NOMO-1 treated with dmso at 0.1 percent for 144 hours (cell line): ENCODE measurements around the gene ODAD4.

Experiments used
- DNase-seq: peaks from one replicate; lab custom pipeline; 2025; ENCODE audit not compliant: unreplicated experiment; lab: John Stamatoyannopoulos, UW

The ODAD4 gene

DNA sequence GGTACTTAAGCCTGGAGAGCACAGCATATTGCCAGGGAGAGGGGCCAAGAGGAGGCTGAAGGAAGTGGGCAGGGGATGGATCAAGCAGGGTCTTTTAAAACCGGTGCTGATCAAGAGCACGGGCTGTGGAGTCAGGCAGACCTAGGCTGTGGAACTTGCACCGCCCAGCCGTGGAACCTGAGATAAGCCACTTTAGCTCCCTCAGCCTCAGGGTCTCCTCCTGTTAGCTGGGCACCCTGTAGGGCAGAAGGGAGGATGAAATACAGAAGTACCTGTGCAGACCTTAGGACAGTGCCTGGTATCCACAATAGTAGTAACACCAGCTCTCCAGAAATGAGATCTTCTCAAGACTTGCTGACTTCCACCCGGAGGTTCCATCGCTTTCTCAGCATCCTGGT is 9.3 kb downstream of the ODAD4 start:
- no peak for DNase-seq

DNA sequence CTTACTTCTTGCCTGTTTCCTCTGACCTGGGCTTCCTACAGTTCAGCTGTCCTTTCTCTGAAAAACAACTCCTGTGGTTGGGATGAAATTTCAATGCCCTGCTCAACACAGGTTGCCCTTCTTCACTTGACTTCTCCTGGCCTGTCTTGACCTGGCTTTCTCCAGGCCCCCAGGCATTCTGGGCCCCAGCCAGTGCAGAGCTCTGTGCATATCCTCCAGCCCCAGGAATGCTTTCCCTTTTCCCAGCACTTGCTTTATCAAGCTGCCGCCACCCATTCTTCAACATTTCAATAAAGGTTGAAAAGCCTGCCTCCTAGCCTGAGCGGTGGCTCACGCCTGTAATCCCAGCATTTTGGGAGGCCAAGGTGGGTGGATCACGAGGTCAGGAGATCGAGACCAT is 10.8 kb downstream of the ODAD4 start:
- no peak for DNase-seq

GRCh38 chr17:41942626-41943373 is 12.4 kb downstream of the ODAD4 start:
- DNase-seq: no peak

GRCh38 chr17:41943492-41943891 is 13.1 kb downstream of the ODAD4 start:
- DNase-seq: no peak

- DNase-seq: no peak
These were observed 14.5 kb downstream of the ODAD4 start for GRCh38 chr17:41944943-41945342.

GRCh38 chr17:41948762-41949460 is 18.5 kb downstream of the ODAD4 start:
- no peak for DNase-seq

- no peak for DNase-seq
These were observed 26.1 kb downstream of the ODAD4 start for GRCh38 chr17:41956522-41956921.

DNA sequence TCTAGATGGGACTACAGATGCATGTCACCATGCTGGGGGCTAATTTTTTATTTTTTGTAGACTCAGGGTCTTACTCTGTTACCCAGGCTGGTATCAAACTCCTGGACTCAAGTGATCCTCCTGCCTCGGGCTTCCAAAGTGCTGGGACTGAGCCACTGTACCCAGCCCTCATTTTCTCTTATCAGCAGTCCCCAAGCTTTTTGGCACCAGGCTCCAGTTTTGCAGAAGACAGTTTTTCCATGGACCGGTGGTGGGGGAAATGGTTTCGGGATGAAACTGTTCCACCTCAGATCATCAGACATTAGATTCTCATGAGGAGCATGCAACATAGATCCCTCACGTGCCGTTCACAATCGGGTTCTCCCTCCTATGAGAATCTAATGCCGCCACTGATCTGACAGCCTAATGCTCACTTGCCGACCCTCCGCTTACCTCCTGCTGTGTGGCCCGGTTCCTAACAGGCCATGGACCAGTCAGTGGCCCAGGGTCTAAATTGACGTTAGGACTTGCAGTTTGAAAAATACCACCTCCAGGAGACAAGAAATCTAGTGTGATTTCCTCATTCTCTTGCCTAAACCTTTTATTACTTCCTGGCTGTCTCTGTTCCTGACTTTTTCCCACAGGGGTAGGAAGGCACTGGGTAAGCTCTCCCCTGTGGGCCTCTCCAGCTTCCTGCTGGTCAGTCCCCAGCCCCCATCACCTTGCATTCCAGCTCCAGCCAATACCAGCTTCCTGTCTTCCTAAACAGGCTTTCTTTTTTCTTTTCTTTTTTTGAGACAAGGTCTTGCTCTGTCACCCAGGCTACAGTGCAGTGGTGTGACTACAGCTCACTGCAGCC is 26.8 kb downstream of the ODAD4 start:
- DNase-seq: no peak

- DNase-seq: no peak
These were observed 27.5 kb downstream of the ODAD4 start for GRCh38 chr17:41957869-41958439.

DNA sequence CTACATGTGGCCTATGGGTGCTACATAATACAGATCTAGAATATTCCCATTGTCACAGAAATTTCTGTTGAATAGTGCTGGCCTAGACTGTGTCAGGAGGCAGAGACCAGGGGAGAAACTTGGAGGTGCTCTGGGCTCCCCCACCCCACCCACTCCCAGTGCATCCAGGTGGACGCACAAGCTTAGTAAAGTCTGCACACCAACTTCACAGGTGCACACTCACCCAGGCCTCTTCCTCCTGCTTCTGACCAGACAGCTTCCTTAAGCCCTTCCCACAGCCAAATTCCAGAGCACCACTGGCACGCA is 28.6 kb downstream of the ODAD4 start:
- no peak for DNase-seq

DNA sequence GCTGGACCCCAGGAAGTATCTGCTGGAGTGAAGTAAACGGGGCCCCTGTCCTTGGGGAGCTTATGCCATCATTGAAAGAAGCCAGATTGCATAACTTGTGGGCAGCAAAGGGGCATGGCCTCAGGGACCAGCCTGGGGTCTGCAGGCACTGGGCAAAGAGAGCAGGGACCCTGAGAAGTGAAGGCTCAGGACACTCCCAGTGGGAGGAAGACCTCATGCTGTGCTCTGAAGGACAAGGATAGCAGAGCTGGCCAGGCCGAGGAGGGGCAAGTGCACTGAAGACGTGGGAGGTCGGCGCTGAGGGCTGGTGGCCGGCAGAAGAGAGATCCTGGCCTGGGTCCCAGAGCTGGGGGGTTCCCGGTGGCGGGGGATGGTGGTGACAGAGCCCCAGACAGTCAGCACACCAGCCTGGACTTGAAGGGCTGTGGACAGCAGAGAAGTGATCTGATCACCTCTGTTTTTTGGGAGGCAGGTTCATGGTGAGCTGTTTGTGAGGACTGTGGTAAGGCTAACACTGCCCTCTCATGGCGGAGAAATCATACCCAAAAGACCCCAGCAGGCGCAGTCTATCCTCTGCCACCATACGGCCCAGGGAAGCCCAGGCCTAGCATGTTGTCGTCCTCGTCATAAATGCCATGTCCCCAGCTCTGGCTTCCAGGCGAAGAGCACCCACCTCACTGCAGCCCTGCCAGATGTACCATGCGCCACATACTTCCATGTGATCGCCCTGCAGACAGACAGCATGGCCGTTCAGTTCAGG is 29.1 kb downstream of the ODAD4 start:
- peak; percentile 48 for DNase-seq

- DNase-seq: no peak
These were observed 31.7 kb downstream of the ODAD4 start for GRCh38 chr17:41962111-41962510.

GRCh38 chr17:41962768-41963434 is 32.5 kb downstream of the ODAD4 start:
- DNase-seq: peak; percentile 45

DNA sequence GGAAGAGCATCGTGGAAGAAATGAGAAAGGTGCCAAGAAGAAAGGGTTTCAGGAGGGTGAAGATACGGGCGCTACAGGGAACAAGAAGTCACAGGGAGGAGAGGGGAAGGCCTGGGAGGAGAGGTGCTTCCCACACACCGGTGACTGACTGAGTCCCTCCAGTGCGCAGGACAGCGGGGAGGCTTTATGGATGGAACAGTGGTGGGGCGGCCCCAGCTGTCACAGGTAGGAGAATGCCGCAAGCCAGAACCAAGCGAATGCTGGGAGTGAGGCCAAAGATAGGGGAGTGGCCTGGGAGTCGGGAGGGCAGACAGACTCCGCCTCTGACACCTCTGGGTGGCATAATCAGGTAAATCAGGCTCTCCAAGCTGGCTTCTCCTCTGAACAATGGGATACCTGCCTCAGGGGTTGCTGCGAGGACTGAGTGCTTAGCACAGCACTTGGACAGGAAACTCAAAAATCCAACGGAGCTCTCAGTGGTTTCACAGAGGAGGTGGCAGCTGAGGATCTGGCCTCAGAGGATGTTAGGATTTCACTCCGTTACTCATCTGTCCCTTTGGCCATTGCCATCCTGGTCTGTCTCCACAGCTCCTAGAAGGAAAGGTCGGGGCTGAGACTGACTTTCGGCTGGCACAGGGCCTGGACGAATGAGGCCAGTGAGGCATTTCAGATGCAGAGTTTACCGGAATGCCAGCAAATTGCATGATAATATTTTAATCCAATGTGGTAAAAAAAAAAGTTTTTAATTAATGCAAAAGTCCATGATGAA is 35.5 kb downstream of the ODAD4 start:
- DNase-seq: no peak

DNA sequence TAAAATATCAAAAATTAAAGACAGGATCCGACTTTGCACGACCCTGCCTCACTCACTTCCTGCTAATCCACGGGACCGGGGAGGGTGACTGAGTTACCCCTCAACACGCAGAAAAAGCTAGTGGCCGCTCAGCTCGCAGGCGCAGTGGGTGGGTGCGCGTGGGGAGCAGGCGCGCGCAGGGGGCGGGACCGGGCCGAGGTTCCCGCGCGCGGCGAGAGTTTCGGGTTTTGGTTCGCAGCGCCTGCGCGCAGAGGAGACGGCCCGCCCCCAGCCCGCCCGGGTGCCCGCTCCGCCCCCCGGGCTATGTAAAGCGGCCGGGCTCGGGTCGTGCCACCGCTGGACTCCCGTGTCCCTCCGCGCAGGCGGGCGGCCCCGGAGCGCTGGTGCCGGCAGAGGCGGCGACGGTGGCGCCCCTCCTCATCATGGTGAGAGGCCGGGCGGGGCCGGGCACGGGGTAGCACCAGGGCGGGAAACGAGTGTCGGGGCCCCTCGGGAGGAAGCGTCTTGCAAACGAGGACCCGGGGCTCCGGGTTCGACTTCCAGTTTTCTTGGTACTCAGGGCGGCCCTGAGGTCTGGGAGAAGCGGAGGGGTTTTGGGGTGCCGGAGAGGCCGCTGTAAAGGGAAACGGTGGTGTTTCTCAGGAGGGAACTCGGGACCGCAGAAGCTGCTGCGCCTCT is 36.2 kb downstream of the ODAD4 start, which contains the start of gene CNP:
CNP (plus strand) TSS at position 333 of the 678 bp plus-strand sequence; CDS start at position 423, 90 bp downstream.
- peak; percentile 70 for DNase-seq

- no peak for DNase-seq
These were observed 36.9 kb downstream of the ODAD4 start for GRCh38 chr17:41967141-41967920.

DNA sequence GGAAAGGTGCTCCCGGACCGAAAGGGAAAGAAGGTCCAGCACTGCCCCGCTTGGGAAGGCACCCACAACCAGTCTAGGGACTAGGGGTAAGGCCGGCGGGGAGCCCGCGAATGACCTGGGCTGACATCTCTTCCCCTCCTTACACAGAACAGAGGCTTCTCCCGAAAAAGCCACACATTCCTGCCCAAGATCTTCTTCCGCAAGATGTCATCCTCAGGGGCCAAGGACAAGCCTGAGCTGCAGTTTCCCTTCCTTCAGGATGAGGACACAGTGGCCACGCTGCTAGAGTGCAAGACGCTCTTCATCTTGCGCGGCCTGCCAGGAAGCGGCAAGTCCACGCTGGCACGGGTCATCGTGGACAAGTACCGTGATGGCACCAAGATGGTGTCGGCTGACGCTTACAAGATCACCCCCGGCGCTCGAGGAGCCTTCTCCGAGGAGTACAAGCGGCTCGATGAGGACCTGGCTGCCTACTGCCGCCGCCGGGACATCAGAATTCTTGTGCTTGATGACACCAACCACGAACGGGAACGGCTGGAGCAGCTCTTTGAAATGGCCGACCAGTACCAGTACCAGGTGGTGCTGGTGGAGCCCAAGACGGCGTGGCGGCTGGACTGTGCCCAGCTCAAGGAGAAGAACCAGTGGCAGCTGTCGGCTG is 37.6 kb downstream of the ODAD4 start:
- no peak for DNase-seq

DNA sequence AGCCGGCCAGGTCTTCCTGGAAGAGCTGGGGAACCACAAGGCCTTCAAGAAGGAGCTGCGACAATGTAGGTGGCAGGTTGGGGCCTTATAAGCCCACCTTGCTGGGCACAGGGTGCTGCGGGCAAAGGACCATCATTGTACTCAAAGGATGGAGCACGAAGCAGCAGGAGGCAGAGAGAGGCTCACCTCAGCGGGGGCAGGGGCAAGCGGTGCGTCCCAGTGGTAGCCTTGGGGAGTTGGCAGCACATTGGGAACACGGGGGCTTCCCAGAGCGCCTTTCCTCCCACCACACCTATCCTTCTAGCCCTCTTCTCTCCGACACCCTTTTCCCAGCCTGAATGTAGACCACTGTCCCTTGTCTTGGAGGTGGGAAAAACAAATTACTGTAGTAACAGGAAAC is 38.3 kb downstream of the ODAD4 start:
- DNase-seq: no peak
